ENCODE measurements around the gene WDR90.
A peak's percentile ranks its signal among the peaks of the same experiment; 100 is the strongest.

WDR90 gene

GRCh38 chr16:682493-683395, 33.6 kb downstream of the WDR90 start:
- no peak for TF ChIP-seq CTCF (IDR thresholded peaks at IDR 0.05)
- Histone ChIP-seq H3K9me3 (ENCODE audit: control insufficient read depth, low read length) (no peaks in the 10 kb centered on the region), H3K27ac (no peak overlapping the region), H2AFZ (no peak overlapping the region), H3K4me1 (peaks cover 9% of the 10 kb centered on the region), H3K27me3 (ENCODE audit: control insufficient read depth, insufficient read depth, low read length) (no peaks in the 10 kb centered on the region), H3K4me2 (ENCODE audit: low read length) (peak overlapping the region; percentile 76), H3K9ac (no peak overlapping the region), H3K36me3 (ENCODE audit: control insufficient read depth, insufficient read depth, low read length) (no peaks in the 10 kb centered on the region), H3K4me3 (ENCODE audit: low read depth, low read length) (no peak overlapping the region), H3K79me2 (peaks cover 8% of the 10 kb centered on the region)

GRCh38 chr16:683396-684070, 34.4 kb downstream of the WDR90 start:
- H3K36me3 ChIP-seq (ENCODE audit: control insufficient read depth, insufficient read depth, low read length): no peaks in the 10 kb centered on the region
- no peak overlapping the region for H3K9ac ChIP-seq

GRCh38 chr16:684071-684794, 35.1 kb downstream of the WDR90 start, which contains the start of gene JMJD8:
Gene JMJD8 (minus strand): TSS chr16:684334. CDS start chr16:684319, 15 bp downstream.
- peaks cover 13% of the 10 kb centered on the region for H3K4me1 ChIP-seq
- H3K36me3 ChIP-seq (ENCODE audit: control insufficient read depth, insufficient read depth, low read length): no peaks in the 10 kb centered on the region
- peak within 1 kb of the TSS; percentile 68 for H3K4me3 ChIP-seq (ENCODE audit: low read depth, low read length)

More at GRCh38 chr16:683396-684070, 34.4 kb downstream of the WDR90 start:
- H3K4me2 ChIP-seq (ENCODE audit: low read length): peak overlapping the region; percentile 76
- H3K4me1 ChIP-seq: peaks cover 9% of the 10 kb centered on the region
- H3K27me3 ChIP-seq (ENCODE audit: control insufficient read depth, insufficient read depth, low read length): no peaks in the 10 kb centered on the region
- H2AFZ ChIP-seq: no peak overlapping the region
- peak overlapping the region; percentile 39 for H3K27ac ChIP-seq
- peak overlapping the region; percentile 38 for H3K4me3 ChIP-seq (ENCODE audit: low read depth, low read length)
- H3K9me3 ChIP-seq (ENCODE audit: control insufficient read depth, low read length): no peaks in the 10 kb centered on the region
- no peak for TF ChIP-seq CTCF (IDR thresholded peaks at IDR 0.05)
- peaks cover 8% of the 10 kb centered on the region for H3K79me2 ChIP-seq

More at GRCh38 chr16:684071-684794, 35.1 kb downstream of the WDR90 start, which contains the start of gene JMJD8:
- H3K27me3 ChIP-seq (ENCODE audit: control insufficient read depth, insufficient read depth, low read length): no peaks in the 10 kb centered on the region
- H3K79me2 ChIP-seq: peaks cover 8% of the 10 kb centered on the region
- H3K4me2 ChIP-seq (ENCODE audit: low read length): peak within 1 kb of the TSS; percentile 96
- TF ChIP-seq CTCF (IDR thresholded peaks at IDR 0.05): no peak
- no peak within 1 kb of the TSS for H3K9ac ChIP-seq
- H2AFZ ChIP-seq: peak within 1 kb of the TSS; percentile 95
- no peaks in the 10 kb centered on the region for H3K9me3 ChIP-seq (ENCODE audit: control insufficient read depth, low read length)
- peak within 1 kb of the TSS; percentile 78 for H3K27ac ChIP-seq
